UCSD-AML1 (cell line): ENCODE results near the gene ZFYVE1.
A peak's percentile ranks its signal among the peaks of the same experiment; 100 is the strongest.
"Not testable (repeated sequence)": the region's sequence is repeated elsewhere in the genome, so short reads cannot be mapped to it uniquely, and the experiment has no call there.

Experiments
- DNase-seq: peaks from one replicate; lab custom pipeline; 2025; ENCODE audit not compliant: unreplicated experiment; lab: John Stamatoyannopoulos, UW

ZFYVE1 gene

DNA sequence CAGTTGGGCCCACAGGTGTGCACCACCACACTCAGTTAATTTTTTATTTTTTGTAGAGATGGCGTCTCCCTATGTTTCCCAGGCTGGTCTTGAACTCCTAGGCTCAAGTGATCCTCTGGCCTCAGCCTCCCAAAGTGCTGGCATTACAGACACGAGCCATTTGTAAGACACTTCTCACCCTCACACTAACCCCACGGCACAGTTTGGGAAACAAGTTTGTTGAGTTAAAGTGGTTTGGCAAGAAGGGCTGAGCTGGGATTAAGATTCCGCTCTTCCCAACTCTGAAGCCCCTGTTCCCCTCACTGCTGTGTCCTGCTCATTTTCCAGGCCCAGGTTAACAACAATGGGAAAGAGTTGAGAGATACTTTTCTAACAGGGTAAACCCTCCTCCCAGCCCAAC is 65.9 kb downstream of the ZFYVE1 start:
- not testable (repeated sequence) for DNase-seq

DNA sequence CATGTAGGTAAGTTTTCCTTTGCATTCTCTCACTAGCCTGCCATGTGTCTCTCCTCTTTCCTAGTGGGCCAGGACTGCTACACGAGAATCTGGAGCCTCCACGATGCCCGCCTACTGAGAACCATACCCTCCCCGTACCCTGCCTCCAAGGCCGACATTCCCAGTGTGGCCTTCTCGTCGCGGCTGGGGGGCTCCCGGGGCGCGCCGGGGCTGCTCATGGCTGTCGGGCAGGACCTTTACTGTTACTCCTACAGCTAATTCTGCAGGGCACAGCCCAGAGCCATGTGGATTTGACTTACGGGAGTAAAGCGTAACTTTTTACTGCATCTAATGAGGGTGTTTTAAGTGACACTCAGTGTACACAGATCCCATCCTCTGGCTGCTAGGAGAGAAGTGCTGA is 68.4 kb downstream of the ZFYVE1 start:
- DNase-seq, result no peak

DNA sequence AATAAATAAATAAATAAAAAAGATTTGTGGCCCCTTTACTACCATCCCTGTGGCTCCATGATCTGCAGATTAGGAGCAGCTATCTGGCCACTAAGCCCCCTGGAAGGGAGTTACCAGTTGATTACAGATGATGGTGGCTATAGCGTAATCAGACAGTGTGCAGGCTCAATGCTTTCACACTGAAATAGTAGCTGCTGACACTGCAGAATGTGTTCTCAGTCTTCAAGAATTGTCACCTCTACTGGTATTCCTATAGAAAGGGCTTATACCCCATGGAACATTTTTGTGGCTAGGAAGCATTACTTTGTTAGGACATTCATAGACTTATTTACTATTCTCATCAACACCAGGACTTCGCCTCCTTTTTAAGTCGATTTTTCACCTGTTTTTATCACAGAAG is 69.7 kb downstream of the ZFYVE1 start:
- DNase-seq, result no peak

DNA sequence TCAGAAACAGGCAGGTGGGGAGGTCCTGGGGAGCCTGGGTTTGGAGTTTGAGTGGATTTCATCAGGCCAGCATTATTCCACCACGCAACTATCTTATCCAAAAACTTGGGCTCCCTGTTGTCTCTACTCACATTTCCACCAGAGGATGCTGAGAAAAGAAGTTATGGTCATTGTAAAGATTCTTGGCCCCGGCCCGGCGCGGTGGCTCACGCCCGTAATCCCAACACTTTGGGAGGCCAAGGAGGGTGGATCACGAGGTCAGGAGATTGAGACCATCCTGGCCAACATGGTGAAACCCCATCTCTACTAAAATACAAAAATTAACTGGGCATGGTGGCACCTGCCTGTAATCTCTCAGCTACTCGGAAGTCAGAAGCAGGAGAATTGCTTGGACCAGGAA is 70.2 kb downstream of the ZFYVE1 start:
- DNase-seq, result not testable (repeated sequence)

DNA sequence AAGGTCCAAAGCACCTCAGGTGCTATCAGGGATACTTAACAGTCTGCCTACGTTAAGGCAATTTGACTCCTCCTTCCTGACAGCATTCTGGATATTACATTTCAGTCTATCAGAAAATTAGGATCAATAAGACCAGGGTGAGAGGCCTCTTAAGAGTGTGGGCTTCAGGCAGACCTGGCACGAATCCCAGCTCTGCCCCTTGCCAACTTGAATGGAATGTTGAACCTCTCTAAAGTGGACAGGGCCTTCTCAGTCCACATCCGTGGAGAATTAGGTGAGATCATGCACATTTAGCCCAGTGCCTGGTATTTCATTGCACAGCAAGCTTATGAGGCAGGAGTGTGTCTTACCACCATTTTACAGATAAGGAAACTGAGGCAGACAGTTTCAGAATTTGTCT is 74.7 kb downstream of the ZFYVE1 start:
- no peak for DNase-seq

DNA sequence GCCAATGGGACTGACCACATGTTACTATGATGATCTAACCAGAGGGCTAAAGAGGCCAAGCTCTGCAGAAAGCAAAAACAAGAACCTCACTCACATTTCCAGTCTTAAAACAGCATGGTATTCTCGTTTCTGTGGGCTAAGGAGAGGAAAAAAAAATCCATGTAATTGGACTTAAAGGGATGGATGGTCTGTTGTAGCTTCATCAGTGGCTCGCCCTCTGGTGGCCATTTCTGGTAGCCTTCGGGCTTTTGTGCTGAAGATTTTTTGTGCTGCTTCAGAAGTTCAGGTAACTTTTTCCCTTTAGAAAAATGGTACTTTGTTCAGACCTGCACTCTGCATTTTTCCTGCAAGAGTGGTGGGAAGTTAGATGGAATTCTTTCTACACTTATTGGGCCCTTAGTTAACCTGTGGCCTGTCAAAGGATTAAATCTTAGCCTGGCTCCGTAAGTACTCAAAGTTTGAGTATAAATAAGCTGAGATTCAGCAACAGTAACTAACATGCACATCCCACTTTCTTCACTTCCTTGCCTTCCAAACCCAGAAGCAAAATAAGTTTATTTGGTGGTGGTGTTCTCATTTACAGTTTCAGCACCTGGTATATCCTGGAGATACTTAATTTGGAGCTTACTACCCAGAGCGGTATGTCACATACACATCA is 78.3 kb downstream of the ZFYVE1 start:
- peak; percentile 52 for DNase-seq

DNA sequence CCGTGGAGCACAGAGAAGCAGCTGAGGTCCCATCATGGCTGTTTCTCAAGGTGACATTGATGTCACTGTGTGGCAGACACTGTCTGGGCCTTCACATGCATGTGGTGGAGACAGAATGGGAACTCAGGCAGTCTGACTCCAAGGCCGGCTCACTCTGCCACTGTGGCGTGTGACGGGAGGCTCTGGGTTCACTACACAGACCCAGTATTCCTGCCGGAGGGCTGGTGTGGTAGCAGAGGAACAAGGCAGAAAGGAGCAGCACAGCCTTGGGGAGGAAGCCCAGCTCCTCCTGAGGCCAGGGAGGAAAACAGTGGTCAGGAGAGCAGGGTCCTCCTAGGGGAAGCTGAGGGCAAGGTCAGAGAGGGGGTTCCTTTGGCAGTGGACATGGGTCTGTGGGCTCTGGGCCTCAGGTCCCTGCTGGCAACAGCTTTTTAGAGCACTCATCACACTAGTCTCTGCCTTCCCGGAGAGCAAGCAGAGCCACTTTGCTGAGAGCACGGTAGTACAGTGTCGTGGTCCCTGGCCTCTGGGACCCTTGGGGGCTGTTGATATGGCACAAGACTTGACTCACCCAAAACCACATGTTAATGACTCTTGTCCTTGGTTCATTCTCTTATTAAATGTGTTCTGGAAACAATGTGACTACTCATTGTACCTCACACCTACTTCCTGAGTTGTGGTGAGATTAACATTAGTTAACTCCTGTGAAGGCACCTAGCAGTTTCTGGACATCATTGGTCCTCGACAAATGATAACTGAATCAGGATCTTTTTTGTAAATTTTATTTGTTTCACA is 79.3 kb downstream of the ZFYVE1 start:
- no peak for DNase-seq

DNA sequence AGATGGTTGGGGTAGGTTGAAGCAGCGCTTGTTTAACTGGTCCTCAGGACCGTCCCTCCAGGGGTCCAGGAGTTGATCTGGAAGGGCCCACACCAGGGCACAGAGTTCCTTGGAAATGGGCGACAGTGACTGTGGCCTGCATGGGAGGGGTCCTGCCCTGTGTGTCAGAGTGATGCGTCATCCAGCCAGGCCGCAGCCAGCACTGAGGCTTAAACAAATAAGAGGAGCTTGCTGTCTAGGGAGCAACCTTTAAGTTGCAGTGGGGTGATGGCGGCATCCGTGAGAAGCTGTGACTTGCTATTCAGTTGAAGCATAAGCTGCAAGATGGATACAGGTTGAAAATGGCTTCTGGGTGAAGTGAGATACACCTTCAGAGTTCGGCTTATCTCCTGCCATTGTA is 80.4 kb downstream of the ZFYVE1 start:
- no peak for DNase-seq

DNA sequence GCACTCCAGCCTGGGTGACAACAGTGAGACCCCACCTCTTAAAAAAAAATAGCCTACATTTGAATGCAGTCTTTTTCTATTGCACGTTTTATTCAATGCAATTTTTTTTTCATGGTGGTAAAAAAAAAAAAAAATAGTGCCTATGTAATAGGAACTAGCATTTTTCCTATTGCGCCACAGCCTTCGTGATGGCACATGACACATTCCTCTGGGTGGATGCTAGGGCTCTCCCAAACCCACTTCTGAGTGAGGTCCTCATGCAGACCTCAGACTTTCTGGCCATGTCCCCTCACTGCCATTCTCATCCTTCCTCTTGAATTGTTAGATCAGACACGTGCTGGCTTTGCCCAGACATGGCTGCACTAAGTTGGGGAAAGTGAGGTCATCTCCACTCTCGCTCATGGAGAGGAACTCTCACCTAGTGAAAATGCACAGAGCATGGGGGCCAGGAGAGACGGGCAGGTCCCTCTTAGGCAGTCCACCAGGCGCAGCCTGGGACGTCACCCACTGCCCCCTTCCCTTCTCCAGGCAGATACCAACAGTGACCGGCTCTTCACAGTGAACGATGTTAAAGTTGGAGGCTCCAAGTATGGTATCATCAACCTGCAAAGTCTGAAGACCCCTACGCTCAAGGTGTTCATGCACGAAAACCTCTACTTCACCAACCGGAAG is 81.4 kb downstream of the ZFYVE1 start:
- no peak for DNase-seq

DNA sequence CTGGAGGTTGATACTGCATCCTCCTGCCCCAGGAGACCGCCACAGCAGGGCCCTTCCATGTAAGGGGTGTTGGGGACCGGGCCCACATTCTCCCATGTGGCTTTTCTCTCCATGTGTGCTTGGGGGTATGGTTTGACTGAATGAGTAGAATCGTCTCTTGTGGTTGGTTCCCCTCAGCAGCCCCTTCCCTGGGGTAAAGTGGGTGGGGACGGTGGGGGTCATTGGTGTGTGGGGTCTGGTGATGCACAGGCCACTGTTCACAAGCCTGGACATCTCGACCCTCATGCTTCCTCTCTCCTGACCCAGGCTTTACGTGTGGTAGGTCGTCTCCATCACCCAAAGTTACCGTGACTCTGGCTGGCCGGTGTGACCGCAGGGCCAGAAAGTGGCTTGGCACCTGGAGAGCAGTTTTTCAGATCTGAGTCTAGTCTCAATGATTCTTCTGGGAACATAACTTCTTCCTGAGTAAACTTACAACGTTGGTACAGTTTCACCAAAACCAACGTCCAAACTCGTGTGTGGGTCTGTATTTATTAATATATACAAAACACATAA is 83.0 kb downstream of the ZFYVE1 start:
- DNase-seq, result no peak

DNA sequence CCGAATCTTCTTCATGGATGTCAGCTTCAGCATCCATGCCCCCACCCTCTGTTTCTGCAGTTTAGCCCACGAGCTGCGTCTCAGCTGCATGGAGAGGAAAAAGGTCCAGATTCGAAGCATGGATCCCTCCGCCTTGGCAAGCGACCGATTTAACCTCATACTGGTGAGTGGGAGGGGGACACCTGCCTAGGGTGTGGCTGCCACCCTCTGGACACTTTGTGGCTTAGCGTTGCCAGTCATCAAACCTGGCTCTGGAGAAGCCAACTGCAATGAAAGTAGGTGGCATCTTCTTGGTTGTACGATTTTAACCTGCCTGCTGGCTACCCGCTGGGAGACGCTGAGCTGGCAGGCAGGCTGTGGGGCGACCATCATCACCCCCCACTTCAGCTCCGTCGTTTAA is 84.0 kb downstream of the ZFYVE1 start:
- no peak for DNase-seq

DNA sequence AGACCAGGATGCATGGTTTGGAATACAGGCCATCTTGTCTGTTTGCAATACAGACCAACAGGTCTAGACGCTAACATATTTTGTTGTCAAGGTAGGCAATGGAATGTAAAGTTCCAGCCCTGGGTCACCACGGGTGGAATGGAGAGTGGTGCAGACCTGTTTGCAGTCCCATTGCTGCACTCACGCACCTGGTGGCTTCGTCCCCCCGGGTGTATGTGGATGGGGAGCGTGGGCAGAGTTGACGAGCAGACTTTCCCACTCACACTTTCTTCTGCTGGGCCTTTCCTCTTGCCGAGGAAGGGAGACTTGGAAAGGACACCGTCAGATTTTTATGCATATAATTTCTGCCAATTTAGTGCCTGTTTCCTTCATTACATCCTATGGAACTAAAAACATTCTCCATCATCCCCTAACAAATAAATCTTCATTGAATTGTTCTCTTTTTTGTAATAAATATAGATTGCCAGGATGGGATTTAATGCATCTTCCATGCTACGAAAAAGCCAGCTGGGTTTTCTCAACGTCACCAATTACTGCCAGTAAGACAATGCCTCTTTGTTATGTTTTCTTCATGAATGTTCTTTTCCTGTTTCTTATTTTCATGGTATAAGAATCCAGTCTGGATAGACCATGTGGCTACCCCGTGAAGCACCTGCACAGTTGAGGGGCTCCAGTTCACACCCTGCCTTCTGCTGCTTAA is 85.5 kb downstream of the ZFYVE1 start:
- no peak for DNase-seq

DNA sequence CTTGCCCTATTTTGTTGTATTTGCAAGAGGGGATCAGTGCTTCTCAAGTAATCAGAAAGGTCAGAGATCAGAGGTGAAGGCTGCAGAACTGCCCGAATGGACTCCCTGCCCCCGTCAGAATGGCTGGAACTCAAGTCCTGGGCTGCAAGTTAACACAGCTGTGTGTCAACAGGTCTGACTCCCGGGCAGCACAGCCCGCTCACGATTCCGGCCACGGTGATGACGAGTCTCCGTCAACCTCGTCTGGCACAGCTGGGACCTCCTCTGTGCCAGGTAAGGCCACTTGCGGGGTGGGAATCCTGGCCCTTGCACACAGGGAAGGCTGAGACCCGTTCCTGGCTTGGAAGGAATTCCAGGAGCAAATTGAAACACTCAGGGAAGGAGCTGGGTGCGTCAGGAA is 87.3 kb downstream of the ZFYVE1 start:
- no peak for DNase-seq

DNA sequence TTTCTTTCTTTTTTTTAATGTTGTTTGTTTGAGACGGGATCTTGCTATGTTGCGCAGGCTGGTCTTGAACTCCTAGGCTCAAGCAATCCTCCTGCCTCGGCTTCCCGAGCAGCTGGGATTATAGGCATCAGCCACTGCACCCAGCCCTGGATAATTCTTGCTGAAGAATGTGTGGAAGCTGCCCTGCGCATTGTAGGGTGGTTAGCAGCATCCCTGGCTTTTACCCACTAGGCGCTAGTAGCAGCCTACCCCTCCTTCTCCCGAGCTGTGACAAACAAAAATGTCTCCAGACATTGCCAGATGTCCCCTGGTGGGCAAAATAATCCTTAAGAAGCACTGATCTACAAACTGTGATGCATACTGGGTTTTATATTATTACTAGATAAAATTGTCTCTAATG is 94.0 kb downstream of the ZFYVE1 start:
- DNase-seq, result no peak

DNA sequence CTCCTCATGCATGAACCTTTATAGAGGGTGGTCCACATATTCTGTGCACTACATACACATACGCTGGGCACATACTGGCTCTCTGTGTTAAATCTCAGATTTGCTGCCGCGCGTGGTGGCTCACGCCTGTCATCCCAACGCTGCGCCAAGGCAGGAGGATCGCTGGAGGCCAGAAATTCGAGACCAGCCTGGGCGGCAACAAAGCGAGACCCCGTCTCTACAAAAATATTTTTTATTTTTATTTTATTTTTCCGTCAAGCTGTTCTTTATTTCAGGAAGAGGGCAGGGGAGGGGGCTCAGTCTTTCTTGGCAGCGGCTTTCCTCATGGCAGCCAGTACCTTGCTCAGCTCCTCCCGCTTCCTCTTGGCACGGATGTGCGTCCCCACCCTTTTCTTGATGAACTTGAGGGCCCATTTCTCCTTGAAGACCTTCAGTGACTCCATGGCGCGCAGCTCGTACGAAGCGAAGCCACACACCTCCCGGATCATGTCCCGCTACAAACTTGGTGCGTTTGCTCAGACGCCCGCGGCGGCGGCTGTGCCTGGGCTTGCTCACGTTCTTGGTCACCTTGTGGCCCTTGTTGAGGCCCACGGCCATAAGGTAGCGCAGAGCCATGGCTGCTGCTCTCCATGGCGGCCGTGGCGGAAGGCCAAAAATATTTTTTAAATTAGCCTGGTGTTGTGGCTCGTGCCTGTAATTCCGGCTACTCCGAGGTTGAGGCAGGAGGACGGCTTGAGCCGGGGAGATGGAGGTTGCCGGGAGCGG is 97.4 kb downstream of the ZFYVE1 start:
- no peak for DNase-seq

DNA sequence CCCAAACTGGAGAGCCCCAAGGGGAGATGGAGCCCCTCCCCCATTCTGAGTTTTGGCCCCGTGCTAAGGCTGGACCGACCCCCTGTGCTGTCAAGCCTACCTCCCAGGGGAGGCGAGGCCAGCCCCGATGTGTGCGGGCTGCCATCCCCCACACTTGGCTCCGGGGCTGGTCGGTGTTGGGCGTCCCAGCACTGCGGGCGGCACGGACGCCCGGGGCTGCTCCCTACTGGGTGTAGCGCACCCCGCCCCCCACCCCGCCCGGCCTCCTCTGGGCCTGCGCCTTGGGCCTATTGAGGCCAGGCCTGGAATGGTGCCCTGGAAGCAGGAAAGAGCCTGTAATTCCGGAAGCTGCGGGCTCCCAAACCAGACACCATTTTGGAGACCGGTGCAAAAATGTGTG is 98.0 kb downstream of the ZFYVE1 start:
- DNase-seq, result no peak

DNA sequence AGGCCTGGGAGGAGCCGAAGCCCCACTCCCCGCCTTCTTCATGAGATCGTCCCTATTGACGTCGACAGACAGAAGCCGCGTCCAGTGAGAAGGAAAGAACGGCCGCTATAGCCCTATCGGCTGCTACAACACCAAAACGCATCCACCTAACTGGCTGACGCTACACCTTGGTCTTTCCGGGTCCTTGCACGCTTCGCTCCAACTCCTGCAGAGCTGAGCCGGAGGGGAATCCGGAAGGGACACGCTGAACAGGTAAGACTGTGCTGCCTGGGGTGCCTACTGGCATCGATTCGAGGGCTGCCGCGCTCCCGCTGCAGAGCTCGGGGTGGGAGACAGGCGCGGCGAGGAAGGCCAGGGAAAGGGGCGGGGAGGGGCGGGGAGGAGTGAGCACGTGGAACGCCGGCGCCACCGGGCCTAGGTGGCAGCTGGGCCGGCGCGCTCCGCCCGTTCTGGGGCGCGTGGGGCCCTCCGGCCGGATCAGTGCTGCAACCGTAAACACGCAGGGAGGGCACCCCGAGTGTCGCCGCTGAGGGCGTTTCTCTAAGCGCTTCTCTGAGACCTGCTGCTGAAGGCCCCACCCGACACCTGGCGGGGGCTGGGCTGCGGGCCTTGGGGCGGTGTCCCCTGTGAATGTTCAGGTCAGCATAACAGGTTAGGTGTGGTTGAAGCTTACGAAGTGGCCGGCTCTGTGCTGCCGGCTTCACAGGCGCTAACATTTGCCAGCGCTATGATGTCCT is 100.4 kb downstream of the ZFYVE1 start, which contains the start of gene DCAF4:
Gene DCAF4 (plus strand): TSS at position 173 of the 737 bp plus-strand sequence. CDS start 11,515 bp downstream, outside the sequence.
- DNase-seq, result peak; percentile 92

DNA sequence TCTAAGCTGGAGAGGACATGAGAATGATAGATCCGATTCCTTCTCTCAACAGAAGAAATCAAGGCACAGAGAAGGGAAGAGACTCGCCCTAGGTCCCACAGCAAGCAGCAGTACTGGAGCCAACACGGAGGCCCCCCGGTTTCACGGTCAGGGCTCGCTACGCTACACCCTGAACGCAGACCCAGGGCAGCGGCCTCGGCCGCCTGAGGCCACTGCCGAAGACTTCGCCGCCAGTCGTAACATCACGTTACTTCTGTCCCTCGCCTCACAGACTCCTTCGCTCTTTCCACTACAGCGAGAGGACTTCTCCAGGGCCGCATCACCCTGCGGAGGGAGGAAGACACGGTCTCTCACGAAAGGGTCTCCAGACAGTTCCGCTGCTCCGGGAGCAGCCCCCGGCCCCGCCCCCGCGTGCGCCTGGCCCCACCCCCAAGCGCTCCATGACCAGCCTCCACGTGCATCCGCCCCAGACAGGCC is 101.1 kb downstream of the ZFYVE1 start:
- DNase-seq, result no peak

DNA sequence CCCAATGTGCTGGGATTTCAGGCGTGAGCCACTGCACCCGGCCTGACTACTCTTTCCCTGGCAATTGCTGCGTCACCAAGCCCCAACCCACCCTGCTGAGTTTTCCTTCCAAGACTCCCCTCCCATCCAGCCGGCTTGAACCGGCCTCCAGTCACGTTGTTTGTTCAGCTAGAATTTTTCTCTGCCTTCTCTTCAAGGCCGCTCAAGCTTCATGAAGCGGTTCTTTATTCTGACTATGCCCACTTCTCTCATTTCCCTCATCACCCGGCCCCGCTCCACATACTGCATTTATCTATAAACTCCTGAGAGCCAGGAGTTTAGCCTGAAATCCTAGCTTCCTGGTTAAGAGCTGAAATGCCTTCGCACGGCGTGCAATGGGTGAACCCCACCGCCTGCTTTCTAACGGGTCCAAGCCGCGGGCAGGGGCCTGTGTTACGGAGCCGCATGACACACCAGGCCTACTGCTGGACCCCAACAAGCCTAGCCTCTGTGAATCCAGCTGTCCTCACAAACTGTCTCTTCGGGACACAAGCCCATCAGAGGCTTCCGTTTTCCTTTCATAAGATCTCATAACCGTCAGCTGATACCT is 101.6 kb downstream of the ZFYVE1 start:
- DNase-seq, result no peak
